ENCODE measurements around the gene SIX2.

Gene SIX2

GRCh38 chr2:45005261-45006002 lies 3.8 kb downstream of the SIX2 start:
- TF ChIP-seq TAF1 (IDR thresholded peaks at IDR 0.05; ENCODE audit: low read depth), result no peak
- TF ChIP-seq EP300 (IDR thresholded peaks at IDR 0.05; ENCODE audit: borderline replicate concordance), result no peak
- no peak for TF ChIP-seq TCF12 (IDR thresholded peaks at IDR 0.05; ENCODE audit: low read depth)
- TF ChIP-seq CEBPB (IDR thresholded peaks at IDR 0.05), result no peak
- no peak for TF ChIP-seq NFIC (IDR thresholded peaks at IDR 0.05)
- TF ChIP-seq CREB1 (IDR thresholded peaks at IDR 0.05; ENCODE audit: low read depth), result no peak
- no peak for TF ChIP-seq EGR1 (IDR thresholded peaks at IDR 0.05)
- TF ChIP-seq YY1 (IDR thresholded peaks at IDR 0.05; ENCODE audit: low read depth), result no peak
- TF ChIP-seq RAD21 (IDR thresholded peaks at IDR 0.05; ENCODE audit: low read depth), result no peak

DNA sequence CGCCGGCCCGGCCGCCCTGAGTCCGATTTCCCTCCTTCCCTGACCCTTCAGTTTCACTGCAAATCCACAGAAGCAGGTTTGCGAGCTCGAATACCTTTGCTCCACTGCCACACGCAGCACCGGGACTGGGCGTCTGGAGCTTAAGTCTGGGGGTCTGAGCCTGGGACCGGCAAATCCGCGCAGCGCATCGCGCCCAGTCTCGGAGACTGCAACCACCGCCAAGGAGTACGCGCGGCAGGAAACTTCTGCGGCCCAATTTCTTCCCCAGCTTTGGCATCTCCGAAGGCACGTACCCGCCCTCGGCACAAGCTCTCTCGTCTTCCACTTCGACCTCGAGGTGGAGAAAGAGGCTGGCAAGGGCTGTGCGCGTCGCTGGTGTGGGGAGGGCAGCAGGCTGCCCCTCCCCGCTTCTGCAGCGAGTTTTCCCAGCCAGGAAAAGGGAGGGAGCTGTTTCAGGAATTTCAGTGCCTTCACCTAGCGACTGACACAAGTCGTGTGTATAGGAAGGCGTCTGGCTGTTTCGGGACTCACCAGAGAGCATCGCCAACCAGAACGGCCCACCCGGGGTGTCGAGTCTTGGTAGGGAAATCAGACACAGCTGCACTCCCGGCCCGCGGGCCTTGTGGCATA lies 4.6 kb downstream of the SIX2 start:
- no peak for TF ChIP-seq TAF1 (IDR thresholded peaks at IDR 0.05; ENCODE audit: low read depth)
- no peak for TF ChIP-seq USF1 (IDR thresholded peaks at IDR 0.05)
- TF ChIP-seq EGR1 (IDR thresholded peaks at IDR 0.05), result no peak
- no peak for TF ChIP-seq YY1 (IDR thresholded peaks at IDR 0.05; ENCODE audit: low read depth)
- no peak for TF ChIP-seq EP300 (IDR thresholded peaks at IDR 0.05; ENCODE audit: borderline replicate concordance)
- no peak for TF ChIP-seq CEBPB (IDR thresholded peaks at IDR 0.05)
- TF ChIP-seq, protein P1, sequence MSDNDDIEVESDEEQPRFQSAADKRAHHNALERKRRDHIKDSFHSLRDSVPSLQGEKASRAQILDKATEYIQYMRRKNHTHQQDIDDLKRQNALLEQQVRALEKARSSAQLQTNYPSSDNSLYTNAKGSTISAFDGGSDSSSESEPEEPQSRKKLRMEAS (IDR thresholded peaks at IDR 0.05), result no peak
- no peak for TF ChIP-seq NFIC (IDR thresholded peaks at IDR 0.05)
- no peak for TF ChIP-seq TCF12 (IDR thresholded peaks at IDR 0.05; ENCODE audit: low read depth)
- no peak for TF ChIP-seq FOXM1 (IDR thresholded peaks at IDR 0.05; ENCODE audit: borderline replicate concordance, low read depth)
- TF ChIP-seq ZBTB7A (IDR thresholded peaks at IDR 0.05; ENCODE audit: low read depth), result no peak
- no peak for TF ChIP-seq REST (IDR thresholded peaks at IDR 0.05; ENCODE audit: low read depth)
- no peak for TF ChIP-seq CREB1 (IDR thresholded peaks at IDR 0.05; ENCODE audit: low read depth)

- TF ChIP-seq TAF1 (IDR thresholded peaks at IDR 0.05; ENCODE audit: low read depth) (no peak), TEAD4 (IDR thresholded peaks at IDR 0.05) (no peak), NFIC (IDR thresholded peaks at IDR 0.05) (no peak), TCF12 (IDR thresholded peaks at IDR 0.05; ENCODE audit: low read depth) (no peak), YY1 (IDR thresholded peaks at IDR 0.05; ENCODE audit: low read depth) (no peak), REST (IDR thresholded peaks at IDR 0.05; ENCODE audit: low read depth) (no peak), USF1 (IDR thresholded peaks at IDR 0.05) (no peak), EGR1 (IDR thresholded peaks at IDR 0.05) (no peak), ZBTB7A (IDR thresholded peaks at IDR 0.05; ENCODE audit: low read depth) (no peak), CREB1 (IDR thresholded peaks at IDR 0.05; ENCODE audit: low read depth) (no peak)
- TF ChIP-seq, protein P1 (IDR thresholded peaks at IDR 0.05), result no peak
Observed at GRCh38 chr2:45003579-45004551, 5.4 kb downstream of the SIX2 start.

DNA sequence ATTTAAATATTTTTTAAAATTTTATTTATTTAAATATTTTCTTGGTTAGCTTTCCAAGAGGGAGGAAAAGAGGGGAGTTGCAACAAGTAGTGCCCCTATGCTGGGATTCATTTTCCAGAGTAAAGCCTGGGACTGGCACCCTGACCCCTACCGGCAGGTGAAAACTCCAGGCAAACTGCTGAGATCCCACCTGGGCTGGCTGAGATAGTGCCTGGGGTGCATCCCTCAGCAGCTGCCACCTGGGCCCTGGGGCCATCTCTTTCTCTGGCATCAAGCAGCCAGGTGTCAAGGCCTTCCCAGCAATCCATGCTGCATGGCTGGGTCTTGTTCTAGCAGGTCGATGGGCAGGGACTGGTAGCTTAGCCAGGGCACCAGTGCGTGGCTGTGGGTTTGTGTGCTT lies 6.6 kb downstream of the SIX2 start:
- TF ChIP-seq NFIC (IDR thresholded peaks at IDR 0.05), result no peak
- TF ChIP-seq ZBTB7A (IDR thresholded peaks at IDR 0.05; ENCODE audit: low read depth), result no peak
- no peak for TF ChIP-seq TAF1 (IDR thresholded peaks at IDR 0.05; ENCODE audit: low read depth)

GRCh38 chr2:45001869-45002385 lies 7.3 kb downstream of the SIX2 start:
- TF ChIP-seq EP300 (IDR thresholded peaks at IDR 0.05; ENCODE audit: borderline replicate concordance) (no peak), TEAD4 (IDR thresholded peaks at IDR 0.05) (no peak), FOXM1 (IDR thresholded peaks at IDR 0.05; ENCODE audit: borderline replicate concordance, low read depth) (no peak), TAF1 (IDR thresholded peaks at IDR 0.05; ENCODE audit: low read depth) (no peak), REST (IDR thresholded peaks at IDR 0.05; ENCODE audit: low read depth) (no peak), CREB1 (IDR thresholded peaks at IDR 0.05; ENCODE audit: low read depth) (no peak), TCF12 (IDR thresholded peaks at IDR 0.05; ENCODE audit: low read depth) (no peak), CEBPB (IDR thresholded peaks at IDR 0.05) (no peak), RAD21 (IDR thresholded peaks at IDR 0.05; ENCODE audit: low read depth) (no peak), NFIC (IDR thresholded peaks at IDR 0.05) (no peak), EGR1 (IDR thresholded peaks at IDR 0.05) (no peak)
- TF ChIP-seq, protein P1 (IDR thresholded peaks at IDR 0.05), result no peak

Data from Ishikawa (cell line).